Measurements from ENCODE around the gene BIVM. TPM values are rescaled to one million over a fixed set of nuclear protein-coding genes. Genes with fewer than 3 reads are reported as not detected.

BIVM gene, protein sequence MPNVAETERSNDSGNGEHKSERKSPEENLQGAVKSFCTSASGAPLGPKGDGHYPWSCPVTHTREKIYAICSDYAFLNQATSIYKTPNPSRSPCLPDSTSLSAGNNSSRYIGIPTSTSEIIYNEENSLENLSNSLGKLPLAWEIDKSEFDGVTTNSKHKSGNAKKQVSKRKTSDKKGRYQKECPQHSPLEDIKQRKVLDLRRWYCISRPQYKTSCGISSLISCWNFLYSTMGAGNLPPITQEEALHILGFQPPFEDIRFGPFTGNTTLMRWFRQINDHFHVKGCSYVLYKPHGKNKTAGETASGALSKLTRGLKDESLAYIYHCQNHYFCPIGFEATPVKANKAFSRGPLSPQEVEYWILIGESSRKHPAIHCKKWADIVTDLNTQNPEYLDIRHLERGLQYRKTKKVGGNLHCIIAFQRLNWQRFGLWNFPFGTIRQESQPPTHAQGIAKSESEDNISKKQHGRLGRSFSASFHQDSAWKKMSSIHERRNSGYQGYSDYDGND
- total RNA-seq (2022; extraction: Qiagen RNA extraction), result 3.3 to 5.5 TPM (median 5.1 TPM) in 5 replicates

DNA sequence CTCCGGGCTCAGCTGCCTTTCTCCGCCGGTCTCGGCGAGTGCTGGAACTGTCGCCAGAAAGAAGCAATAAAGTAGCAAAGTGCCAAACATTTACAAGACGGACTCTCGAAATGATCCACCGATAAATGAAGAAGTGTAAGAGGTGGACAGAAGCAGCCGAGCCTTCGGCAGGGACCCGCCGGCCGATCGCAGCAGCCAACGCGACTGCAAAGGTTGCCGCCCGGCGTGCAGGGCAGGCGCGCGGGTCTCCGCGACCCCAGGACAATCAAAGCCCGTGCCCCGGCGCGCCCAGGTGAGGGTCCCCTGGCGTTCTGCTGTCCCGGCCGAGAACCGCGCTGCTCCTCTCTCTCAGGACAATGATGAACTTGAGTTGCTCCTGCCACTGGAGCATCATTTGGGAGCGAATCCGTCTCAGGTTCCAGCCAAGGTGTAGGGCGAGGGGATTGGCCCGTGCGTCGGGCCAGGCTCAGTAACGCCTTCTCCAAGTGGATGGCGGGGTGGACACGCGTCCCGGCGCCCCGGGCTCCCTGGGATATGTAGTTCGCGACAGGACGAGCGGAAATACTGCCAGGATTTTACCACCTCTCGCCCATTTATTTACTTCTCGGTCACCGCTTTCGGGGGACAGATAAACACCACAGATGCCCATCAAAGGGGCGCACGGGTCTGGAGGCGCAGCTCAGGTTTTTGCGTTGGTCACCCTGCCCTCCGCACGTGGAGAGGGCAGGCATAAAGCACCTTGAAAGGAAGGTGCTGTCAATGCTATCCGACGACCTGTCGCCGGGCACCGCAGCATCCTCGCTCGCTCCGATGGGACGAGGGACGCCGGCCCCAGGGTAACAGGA is at the start of gene BIVM, which contains the start of gene POGLUT2:
Gene BIVM (plus strand): TSS at position 539 of the 845 bp plus-strand sequence. CDS start 8,149 bp downstream, outside the sequence.
Gene POGLUT2 (minus strand): TSS at position 396 of the 845 bp plus-strand sequence. CDS start 306 bp downstream, at position 90.

DNA sequence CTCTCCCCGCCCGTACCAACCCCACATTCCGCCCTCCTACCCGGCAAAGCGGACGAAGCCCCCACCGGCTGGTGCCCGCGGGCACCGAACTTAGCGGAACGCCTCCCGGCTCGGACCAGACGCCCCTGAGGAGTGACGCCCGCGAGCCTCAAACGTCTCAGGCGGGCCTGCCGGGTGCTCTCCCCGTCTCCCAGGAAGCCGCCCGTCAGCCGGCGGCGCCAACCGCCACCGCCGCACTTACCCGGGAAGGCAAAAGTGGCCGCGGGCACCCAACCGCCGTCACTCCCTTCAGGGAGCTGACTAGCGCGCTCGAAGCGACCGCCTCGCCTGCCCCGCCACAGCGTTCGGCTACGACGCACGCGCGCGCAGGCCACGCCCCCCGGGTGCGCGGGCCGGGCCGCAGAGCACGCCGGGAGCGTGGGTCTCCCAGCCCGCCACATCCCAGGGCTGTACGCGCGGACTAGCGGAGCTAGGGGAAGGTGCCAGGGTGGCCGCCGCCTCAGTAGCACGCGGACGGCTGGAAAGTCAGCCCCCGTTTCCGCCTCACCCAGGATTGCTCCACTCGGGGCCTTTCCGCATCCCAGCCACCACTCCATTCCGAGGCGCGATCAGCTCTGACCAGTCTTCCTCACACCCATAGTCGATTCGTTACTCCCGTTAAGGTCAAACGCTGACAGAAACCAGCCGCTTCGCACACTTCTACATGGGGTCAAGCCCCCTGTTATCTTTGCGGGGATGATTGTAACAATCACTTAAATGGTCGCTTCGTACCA is 25.3 kb upstream of the BIVM start, which contains the start of gene TEX30:
Gene TEX30 (minus strand): TSS at position 346 of the 773 bp plus-strand sequence. CDS start 3,760 bp downstream, outside the sequence.

DNA sequence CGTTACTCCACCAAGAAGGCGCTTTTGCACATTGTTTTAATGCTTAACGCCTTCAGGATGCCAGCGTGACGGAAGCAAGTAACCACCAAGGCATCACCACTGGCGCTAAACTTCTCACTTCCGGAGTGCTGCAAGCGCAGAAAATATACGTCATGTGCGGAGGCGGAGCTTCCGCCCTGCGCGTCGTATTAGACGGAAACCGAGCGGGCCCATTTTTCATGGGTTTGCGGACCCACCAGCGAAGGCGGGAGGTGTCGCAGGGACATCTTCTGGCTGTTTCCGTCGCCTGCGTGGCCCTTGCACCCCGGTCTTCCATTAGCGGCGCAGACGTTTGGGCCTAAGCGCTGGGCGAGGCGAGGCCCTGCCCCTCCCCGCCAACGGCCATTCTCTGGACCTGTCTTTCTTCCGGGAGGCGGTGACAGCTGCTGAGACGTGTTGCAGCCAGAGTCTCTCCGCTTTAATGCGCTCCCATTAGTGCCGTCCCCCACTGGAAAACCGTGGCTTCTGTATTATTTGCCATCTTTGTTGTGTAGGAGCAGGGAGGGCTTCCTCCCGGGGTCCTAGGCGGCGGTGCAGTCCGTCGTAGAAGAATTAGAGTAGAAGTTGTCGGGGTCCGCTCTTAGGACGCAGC is 46.8 kb downstream of the BIVM start, which contains the start of gene ERCC5:
Gene ERCC5 (plus strand): TSS at position 403 of the 631 bp plus-strand sequence. CDS start 235 bp downstream, outside the sequence.

Other genes starting within 250 kb of the BIVM start
- 15.5 to 18.9 TPM (median 17.1 TPM) in 5 replicates for gene TPP2, start 202.1 kb upstream of the BIVM start, total RNA-seq (2022; extraction: Qiagen RNA extraction)
- gene METTL21C, start 104.1 kb upstream of the BIVM start, total RNA-seq (2022; extraction: Qiagen RNA extraction), result not detected in 5 replicates
- 13.0 to 18.3 TPM (median 14.2 TPM) in 5 replicates for gene TEX30, start 25.3 kb upstream of the BIVM start, total RNA-seq (2022; extraction: Qiagen RNA extraction)
- gene POGLUT2, start 143 bp upstream of the BIVM start, total RNA-seq (2022; extraction: Qiagen RNA extraction), result 5.2 to 7.1 TPM (median 6.7 TPM) in 5 replicates
- 15.4 to 19.7 TPM (median 16.9 TPM) in 5 replicates for gene ERCC5, start 46.9 kb downstream of the BIVM start, total RNA-seq (2022; extraction: Qiagen RNA extraction)

Data from A549 treated with CORT108297 at 1 μM for 4 hours (cell line).